Panc1 (cell line): ENCODE data around the gene ADAM33. TPM values are rescaled to one million over a fixed set of nuclear protein-coding genes. Genes with fewer than 3 reads are reported as not detected.

Source experiments
- ATAC-seq: fragments of 200-7000 bp; cut with Tn5 transposase; 2 replicates; pipeline ENCODE4 v1.9.1; 2020; ENCODE audit warnings: mild to moderate bottlenecking, moderate library complexity
- BruUV-seq: library from RNA; stranded (reverse); fragments of 400-500 nt; replicated peaks from 2 replicates; lab custom pipeline; 2021; lab: Mats Ljungman, UMichigan
- CTCF ChIA-PET: fragments of 300-600 bp; sonication (Branson Sonifier 250); formaldehyde crosslinking; loops from one replicate; lab custom pipeline; 2022; ENCODE audit warnings: antibody characterized with exemption; lab: Charles Lee
- POLR2A ChIA-PET: fragments of 300-600 bp; sonication (Branson Sonifier 250); formaldehyde crosslinking; loops from one replicate; lab custom pipeline; 2022; ENCODE audit warnings: antibody characterized with exemption; lab: Charles Lee
- DNase-seq: peaks from one replicate; pipeline ENCODE4 v3.0.0-alpha.2; 2010; ENCODE audit warnings: low read depth, low spot score
- H3K27ac ChIP-seq: 2 replicates; pipeline ENCODE4 v1.5.1; 2011; ENCODE audit warnings: mild to moderate bottlenecking, low read length, inconsistent platforms
- H3K27me3 ChIP-seq: fragments of 200-500 bp; sonication (Bioruptor generic); 2 replicates; pipeline ENCODE4 v1.6.0; 2014; ENCODE audit warnings: low read length, inconsistent platforms; ENCODE audit not compliant: control insufficient read depth, insufficient read depth
- H3K36me3 ChIP-seq: fragments of 200-500 bp; sonication (Bioruptor generic); 2 replicates; pipeline ENCODE4 v1.5.1; 2014; ENCODE audit warnings: inconsistent platforms, mild to moderate bottlenecking, low read length, moderate library complexity; ENCODE audit not compliant: control insufficient read depth, insufficient read depth
- H3K4me1 ChIP-seq: 2 replicates; pipeline ENCODE4 v1.5.1; 2011; ENCODE audit warnings: inconsistent platforms, mild to moderate bottlenecking, low read length, moderate library complexity; ENCODE audit not compliant: control insufficient read depth, insufficient read depth
- H3K4me3 ChIP-seq, 2 experiments: 2 replicates each; pipeline ENCODE4 v1.5.1; 2011 to 2012; ENCODE audit warnings: low read depth in 2 of 2, low read length in 2 of 2, mild to moderate bottlenecking in 2 of 2, inconsistent platforms in 1 of 2, moderate library complexity in 1 of 2
- H3K9me3 ChIP-seq: fragments of 200-500 bp; sonication (Bioruptor generic); 2 replicates; pipeline ENCODE4 v1.5.1; 2014; ENCODE audit warnings: low read depth, mild to moderate bottlenecking, inconsistent platforms, low read length, moderate library complexity; ENCODE audit not compliant: control insufficient read depth, insufficient read depth
- CTCF ChIP-seq: fragments of 450-650 bp; IDR thresholded peaks from 2 replicates; pipeline ENCODE4 v1.5.1; 2017; ENCODE audit warnings: mild to moderate bottlenecking
- POLR2AphosphoS5 ChIP-seq: IDR thresholded peaks from 2 replicates; pipeline ENCODE4 v1.6.1; 2012; ENCODE audit warnings: mild to moderate bottlenecking, low read depth, low read length, moderate library complexity
- REST ChIP-seq, 2 experiments: IDR thresholded peaks; 2 replicates each; pipeline ENCODE4 v1.6.1; 2011 to 2012; ENCODE audit warnings: low read depth in 2 of 2, control low read depth in 1 of 2, low read length in 1 of 2, mild to moderate bottlenecking in 1 of 2, moderate library complexity in 1 of 2; ENCODE audit not compliant: insufficient read depth in 1 of 2
- SIN3A ChIP-seq: IDR thresholded peaks from 2 replicates; pipeline ENCODE4 v1.6.1; 2012; ENCODE audit warnings: low read depth, mild to moderate bottlenecking, low read length, moderate library complexity, borderline replicate concordance; ENCODE audit not compliant: insufficient read depth
- TCF7L2 ChIP-seq: IDR thresholded peaks from 2 replicates; pipeline ENCODE4 v1.6.1; 2011; ENCODE audit warnings: mild to moderate bottlenecking, low read depth, low read length, inconsistent platforms
- in situ Hi-C: cut with HindIII; loops from 2 replicates; pipeline ENCODE4 v1.10.0; 2016; ENCODE audit warnings: low sequenced_read_pairs, low pct_unique_long_range_greater_than_20kb
- intact Hi-C: fragments of 100-400 bp; cut with micrococcal nuclease; formaldehyde crosslinking; loops from one replicate; pipeline ENCODE4 v1.10.0; 2022; ENCODE audit not compliant: unreplicated experiment
- total RNA-seq: library from RNA; stranded (reverse); gene quantifications from one replicate; pipeline ENCODE4 v1.2.1, GENCODE V29; 2021; ENCODE audit not compliant: unreplicated experiment

Gene ADAM33
- total RNA-seq, 1 experiment from 2014 or later = 0.62 TPM

GRCh38 chr20:3720068-3720467, 38.3 kb upstream of the ADAM33 start:
- no peak for ATAC-seq
- in situ Hi-C loops (no loop called here), intact Hi-C loops (no loop called here)
- Histone ChIP-seq H3K27ac (no peak overlapping the region), H3K9me3 (no peaks in the 10 kb centered on the region), H3K36me3 (no peaks in the 10 kb centered on the region), H3K27me3 (0 out of 2 replicates have a peak, but pooled peaks cover 2% of the 10 kb centered on the region), H3K4me1 (no peaks in the 10 kb centered on the region), H3K4me3 (no peak overlapping the region)
- ChIA-PET CTCF (no interaction called here), POLR2A (no interaction called here)
- no TSS peak for BruUV-seq
- no peak for TF ChIP-seq CTCF
- no peak for TF ChIP-seq REST (IDR thresholded peaks at IDR 0.05; ENCODE audit: insufficient read depth in 1 of 2, low read depth in 2 of 2, low read length in 1 of 2)
- TF ChIP-seq SIN3A = no peak
- TF ChIP-seq POLR2AphosphoS5 = no peak
- no peak for TF ChIP-seq TCF7L2
- no peak for DNase-seq

- DNase-seq (no peak), ATAC-seq (no peak)
- ChIA-PET CTCF (no interaction called here), POLR2A (no interaction called here)
- no peak overlapping the region for H3K4me3 ChIP-seq
- intact Hi-C loops (no loop called here), in situ Hi-C loops (no loop called here)
- TF ChIP-seq SIN3A (no peak), CTCF (no peak), REST (IDR thresholded peaks at IDR 0.05; ENCODE audit: insufficient read depth in 1 of 2, low read depth in 2 of 2, low read length in 1 of 2) (no peak), TCF7L2 (no peak), POLR2AphosphoS5 (no peak)
- H3K9me3 ChIP-seq = no peaks in the 10 kb centered on the region
- no TSS peak for BruUV-seq
- no peaks in the 10 kb centered on the region for H3K36me3 ChIP-seq
- H3K27me3 ChIP-seq = no peaks in the 10 kb centered on the region
- H3K4me1 ChIP-seq = no peaks in the 10 kb centered on the region
- H3K27ac ChIP-seq = no peak overlapping the region
These were observed 37.2 kb upstream of the ADAM33 start for GRCh38 chr20:3719046-3719445.
